GM12874 (cell line): ENCODE measurements around the gene P2RY4.

ENCODE experiments used
- CTCF ChIP-seq: IDR thresholded peaks from 2 replicates; pipeline ENCODE4 v1.5.1; 2011; ENCODE audit warnings: low read depth, mild to moderate bottlenecking, control low read depth, low read length, moderate library complexity; ENCODE audit not compliant: insufficient read depth

Gene P2RY4

DNA sequence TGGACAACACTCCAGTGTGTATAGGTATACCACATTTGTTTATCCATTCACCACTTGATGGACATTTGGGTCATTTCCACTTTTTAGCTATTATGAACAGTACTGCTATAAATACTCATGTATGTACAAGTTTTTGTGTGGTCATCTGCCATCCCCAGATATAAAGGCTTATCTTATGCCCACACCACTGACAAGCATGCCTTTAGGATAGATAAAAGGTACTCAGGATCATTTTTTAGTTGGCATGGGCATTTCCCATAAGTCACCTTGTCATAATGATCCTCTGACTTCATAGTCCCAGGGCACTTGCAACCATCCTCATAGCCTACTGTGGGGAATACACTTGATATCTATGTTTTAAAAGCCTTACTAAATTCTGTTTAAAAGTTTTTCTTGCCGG, 19.3 kb downstream of the P2RY4 start:
- no peak for TF ChIP-seq CTCF

DNA sequence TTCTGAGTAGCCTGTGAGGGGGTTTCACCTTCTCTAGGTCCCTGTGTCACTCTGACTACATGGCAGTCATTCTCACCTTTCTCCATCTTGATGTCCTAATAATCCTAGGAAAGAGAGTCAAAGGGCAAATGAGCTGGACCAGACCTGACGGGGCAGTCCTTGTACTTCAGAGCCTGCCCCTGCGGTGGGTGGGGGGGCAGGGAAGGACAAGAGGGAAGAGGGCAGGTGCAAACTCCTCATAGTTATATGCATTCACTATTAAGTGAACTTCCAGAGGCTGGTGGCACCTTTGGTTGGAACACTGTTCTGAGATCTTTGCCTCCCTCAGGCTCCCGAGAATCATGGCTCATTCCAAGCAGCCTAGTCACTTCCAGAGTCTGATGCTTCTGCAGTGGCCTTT, 25.6 kb downstream of the P2RY4 start, which contains the start of gene AWAT1:
AWAT1 (plus strand) TSS at position 301 of the 400 bp plus-strand sequence; CDS start at position 342, 41 bp downstream.
- no peak for TF ChIP-seq CTCF

- no peak for TF ChIP-seq CTCF
Measured at GRCh38 chrX:70231666-70232065, 28.3 kb downstream of the P2RY4 start.

DNA sequence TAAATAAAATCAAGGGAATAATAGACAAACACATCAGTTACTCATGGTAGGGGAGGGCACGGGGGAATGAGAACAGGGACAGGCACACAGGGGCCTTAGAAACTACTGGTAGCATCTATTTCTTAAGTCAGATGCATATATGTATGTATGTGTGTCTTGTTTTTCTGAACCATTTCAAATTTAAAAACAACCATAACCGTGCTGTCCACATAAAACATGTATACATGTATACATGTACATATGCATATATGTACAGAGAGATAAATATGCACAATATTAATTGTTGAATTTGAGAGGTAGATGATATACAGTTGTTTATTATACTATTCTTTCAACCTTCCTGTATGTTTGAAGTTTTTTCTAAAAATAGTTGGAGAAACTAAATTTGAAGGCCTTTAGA, 33.3 kb downstream of the P2RY4 start:
- TF ChIP-seq CTCF: no peak

DNA sequence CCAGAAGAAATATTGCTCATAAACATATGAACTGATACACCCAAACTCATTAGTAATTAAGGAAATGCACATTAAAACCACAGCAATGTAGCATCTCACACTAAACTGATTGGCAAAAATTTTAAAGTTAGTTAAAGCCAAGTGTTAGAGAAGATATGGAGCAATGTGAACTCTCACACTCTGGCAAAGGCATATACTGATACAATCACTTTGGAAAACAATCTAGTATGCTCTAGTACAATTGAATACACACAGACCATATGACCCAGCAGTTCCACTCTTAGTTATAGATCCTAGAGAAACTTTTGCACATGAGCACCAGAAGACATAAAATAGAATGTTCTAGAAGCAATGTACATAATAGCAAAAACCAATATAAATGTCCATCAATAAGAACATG, 34.0 kb downstream of the P2RY4 start:
- TF ChIP-seq CTCF: no peak

GRCh38 chrX:70219938-70220764, 39.9 kb downstream of the P2RY4 start:
- TF ChIP-seq CTCF: no peak

- no peak for TF ChIP-seq CTCF
Measured at GRCh38 chrX:70208479-70208878, 51.5 kb downstream of the P2RY4 start.
